H1 (cell line): Measurements from ENCODE around the gene BRD4. TPM values are rescaled to one million over a fixed set of nuclear protein-coding genes. Genes with fewer than 3 reads are reported as not detected.

Experiments
- CTCF ChIA-PET: fragments of 300-600 bp; sonication (Branson Sonifier 250); formaldehyde crosslinking; loops from one replicate; lab custom pipeline; 2021; ENCODE audit not compliant: partially characterized antibody; lab: Charles Lee
- POLR2A ChIA-PET: fragments of 300-600 bp; sonication (Branson Sonifier 250); formaldehyde crosslinking; loops from one replicate; lab custom pipeline; 2021; ENCODE audit warnings: inconsistent platforms; ENCODE audit not compliant: partially characterized antibody; lab: Charles Lee
- DNase-seq, 2 experiments: peaks; one replicate each; pipeline versions ENCODE4 v3.0.0 to v3.0.0-alpha.2; 2010 to 2022; ENCODE audit warnings: low spot score in 2 of 2, low read depth in 1 of 2, mixed read lengths in 1 of 2
- FAIRE-seq: peaks from 2 replicates; lab custom pipeline; 2011; peaks lifted over from hg19 to GRCh38; lab: Jason Lieb, UNC
- H2AFZ ChIP-seq: 2 replicates; pipeline ENCODE4 v1.8.1; 2012; ENCODE audit warnings: low read length, inconsistent platforms
- H2AK5ac ChIP-seq: 2 replicates; pipeline ENCODE4 v1.6.1; 2013; ENCODE audit warnings: low read depth, low read length
- H2BK120ac ChIP-seq: replicated peaks from 2 replicates; pipeline ENCODE3; 2013; ENCODE audit warnings: low read depth, low read length, inconsistent platforms
- H2BK12ac ChIP-seq: 2 replicates; pipeline ENCODE4 v1.6.1; 2013; ENCODE audit warnings: low read depth, low read length
- H2BK15ac ChIP-seq: 2 replicates; pipeline ENCODE4 v1.6.1; 2013; ENCODE audit warnings: low read length
- H2BK20ac ChIP-seq: 2 replicates; pipeline ENCODE4 v1.6.1; 2013; ENCODE audit warnings: low read length
- H2BK5ac ChIP-seq: 2 replicates; pipeline ENCODE4 v1.6.1; 2013; ENCODE audit warnings: low read depth, low read length
- H3K14ac ChIP-seq: 2 replicates; pipeline ENCODE4 v1.6.1; 2013; ENCODE audit warnings: inconsistent platforms; ENCODE audit not compliant: insufficient read length
- H3K18ac ChIP-seq: 2 replicates; pipeline ENCODE4 v1.6.1; 2013; ENCODE audit warnings: low read length; ENCODE audit errors: extremely low read depth
- H3K23ac ChIP-seq: 2 replicates; pipeline ENCODE4 v1.6.1; 2013; ENCODE audit warnings: inconsistent platforms; ENCODE audit not compliant: insufficient read length
- H3K23me2 ChIP-seq: 2 replicates; pipeline ENCODE4 v1.6.1; 2013; ENCODE audit warnings: low read depth, low read length
- H3K27ac ChIP-seq: 2 replicates; pipeline ENCODE4 v1.6.1; 2011; ENCODE audit warnings: low read depth, low read length, inconsistent platforms
- H3K27me3 ChIP-seq, 4 experiments: replicated peaks in 1 of 4; 1 replicate in 1 of 4; 2 replicates in 3 of 4; pipeline versions ENCODE4 v1.6.1 to v1.8.1; 2011 to 2013; ENCODE audit warnings: low read length in 3 of 4, mild to moderate bottlenecking in 3 of 4, inconsistent platforms in 2 of 4, mixed read lengths in 2 of 4, moderate library complexity in 1 of 4; ENCODE audit not compliant: control insufficient read depth in 3 of 4, insufficient read depth in 3 of 4; ENCODE audit errors: extremely low read depth in 1 of 4
- H3K36me3 ChIP-seq, 4 experiments: 2 replicates each; pipeline versions ENCODE4 v1.6.1 to v1.8.1; 2011 to 2013; ENCODE audit warnings: mild to moderate bottlenecking in 4 of 4, low read length in 3 of 4, moderate library complexity in 2 of 4, control low read depth in 1 of 4, inconsistent platforms in 1 of 4; ENCODE audit not compliant: insufficient read depth in 4 of 4, control insufficient read depth in 2 of 4
- H3K4ac ChIP-seq: replicated peaks from 2 replicates; pipeline ENCODE3; 2013; ENCODE audit warnings: low read length, low read depth, mixed read lengths, inconsistent platforms; ENCODE audit not compliant: insufficient read length
- H3K4me1 ChIP-seq, 4 experiments: replicated peaks in 1 of 4; 1 replicate in 1 of 4; 2 replicates in 3 of 4; pipeline versions ENCODE4 v1.6.1 to v1.8.1; 2011 to 2013; ENCODE audit warnings: low read length in 3 of 4, inconsistent platforms in 2 of 4, mixed read lengths in 1 of 4; ENCODE audit not compliant: insufficient read depth in 4 of 4, control insufficient read depth in 3 of 4
- H3K4me2 ChIP-seq, 2 experiments: 2 replicates each; pipeline versions ENCODE4 v1.6.1 to v1.8.1; 2011 to 2013; ENCODE audit warnings: low read depth in 2 of 2, low read length in 2 of 2, control low read depth in 1 of 2, inconsistent platforms in 1 of 2, mild to moderate bottlenecking in 1 of 2; ENCODE audit not compliant: insufficient read depth in 1 of 2
- H3K4me3 ChIP-seq, 4 experiments: fragments of 200-600, 300-600 bp in 1 of 4; sonication (generic), shearing (Covaris generic), sonication (Bioruptor Twin) in 1 of 4; 2 replicates each; pipeline versions ENCODE4 v1.5.1 to v1.8.1; 2011 to 2016; ENCODE audit warnings: low read length in 4 of 4, low read depth in 3 of 4, control low read depth in 2 of 4, inconsistent platforms in 2 of 4, mild to moderate bottlenecking in 2 of 4, mixed read lengths in 1 of 4, moderate library complexity in 1 of 4; ENCODE audit not compliant: insufficient read depth in 2 of 4; ENCODE audit errors: extremely low read depth in 1 of 4
- H3K56ac ChIP-seq: replicated peaks from 2 replicates; pipeline ENCODE3; 2013; ENCODE audit warnings: low read depth, mild to moderate bottlenecking, mixed read lengths, low read length, inconsistent platforms; ENCODE audit not compliant: insufficient read length
- H3K79me1 ChIP-seq: 2 replicates; pipeline ENCODE4 v1.6.1; 2013; ENCODE audit warnings: low read depth, low read length, control low read depth
- H3K79me2 ChIP-seq, 2 experiments: 2 replicates each; pipeline versions ENCODE4 v1.6.1 to v1.8.1; 2012 to 2013; ENCODE audit warnings: low read length in 2 of 2, mild to moderate bottlenecking in 2 of 2, inconsistent platforms in 1 of 2; ENCODE audit not compliant: insufficient read depth in 2 of 2, control insufficient read depth in 1 of 2
- H3K9ac ChIP-seq, 4 experiments: replicated peaks in 1 of 4; 1 replicate in 1 of 4; 2 replicates in 3 of 4; pipeline versions ENCODE4 v1.6.1 to v1.8.1; 2011 to 2013; ENCODE audit warnings: low read depth in 3 of 4, low read length in 3 of 4, control low read depth in 2 of 4, mild to moderate bottlenecking in 2 of 4, moderate library complexity in 2 of 4, inconsistent platforms in 1 of 4; ENCODE audit errors: extremely low read depth in 1 of 4
- H3K9me3 ChIP-seq, 2 experiments: 2 replicates each; pipeline versions ENCODE4 v1.6.1 to v1.8.1; 2012 to 2013; ENCODE audit warnings: mild to moderate bottlenecking in 2 of 2, moderate library complexity in 2 of 2, control low read depth in 1 of 2, inconsistent platforms in 1 of 2, low read depth in 1 of 2, low read length in 1 of 2, mixed read lengths in 1 of 2; ENCODE audit not compliant: insufficient read depth in 2 of 2
- H4K20me1 ChIP-seq, 2 experiments: replicated peaks in 1 of 2; 2 replicates each; pipeline versions ENCODE3 to v1.8.1; 2011 to 2013; ENCODE audit warnings: inconsistent platforms in 2 of 2, low read length in 2 of 2, mild to moderate bottlenecking in 1 of 2; ENCODE audit not compliant: insufficient read depth in 2 of 2, control insufficient read depth in 1 of 2
- H4K5ac ChIP-seq: 2 replicates; pipeline ENCODE4 v1.6.1; 2013; ENCODE audit warnings: low read length, low read depth, mixed read lengths, inconsistent platforms; ENCODE audit not compliant: insufficient read length
- H4K8ac ChIP-seq: 2 replicates; pipeline ENCODE4 v1.8.0; 2013; ENCODE audit warnings: mild to moderate bottlenecking, moderate library complexity, low read length, inconsistent platforms; ENCODE audit not compliant: insufficient read depth; ENCODE audit errors: extremely low read depth
- H4K91ac ChIP-seq: replicated peaks from 2 replicates; pipeline ENCODE3; 2013; ENCODE audit warnings: low read length, mixed read lengths, inconsistent platforms; ENCODE audit not compliant: insufficient read length
- BACH1 ChIP-seq: IDR thresholded peaks from 2 replicates; pipeline ENCODE4 v1.6.1; 2012; ENCODE audit warnings: low read length, improper control_type of control experiment
- CHD1 ChIP-seq: IDR thresholded peaks from 2 replicates; pipeline ENCODE4 v1.6.1; 2012; ENCODE audit warnings: low read depth, low read length, improper control_type of control experiment
- CREB1 ChIP-seq: IDR thresholded peaks from 2 replicates; pipeline ENCODE4 v1.6.1; 2012; ENCODE audit warnings: inconsistent platforms
- CTCF ChIP-seq, 3 experiments: IDR thresholded peaks; 1 replicate in 2 of 3; 2 replicates in 1 of 3; pipeline versions ENCODE4 v1.5.1 to v1.6.1; 2011; ENCODE audit warnings: low read length in 3 of 3, mild to moderate bottlenecking in 3 of 3, inconsistent platforms in 2 of 3, low read depth in 1 of 3, moderate library complexity in 1 of 3; ENCODE audit not compliant: insufficient read depth in 1 of 3; ENCODE audit errors: control extremely low read depth in 1 of 3
- EGR1 ChIP-seq: IDR thresholded peaks from 2 replicates; pipeline ENCODE4 v1.6.1; 2011; ENCODE audit warnings: low read depth, low read length, borderline replicate concordance
- GABPA ChIP-seq: IDR thresholded peaks from 2 replicates; pipeline ENCODE4 v1.6.1; 2011; ENCODE audit warnings: mild to moderate bottlenecking, low read length, moderate library complexity, borderline replicate concordance; ENCODE audit not compliant: insufficient read depth
- POU5F1 ChIP-seq: IDR thresholded peaks from 2 replicates; pipeline ENCODE4 v1.6.1; 2011; ENCODE audit warnings: low read depth, mild to moderate bottlenecking, low read length, moderate library complexity
- TAF7 ChIP-seq: optimal IDR thresholded peaks from 2 replicates; pipeline ENCODE3; 2011; ENCODE audit warnings: low read depth, mild to moderate bottlenecking, inconsistent platforms, low read length, moderate library complexity, borderline replicate concordance
- TBP ChIP-seq: IDR thresholded peaks from 2 replicates; pipeline ENCODE4 v1.6.1; 2011; ENCODE audit warnings: low read depth, low read length, improper control_type of control experiment
- YY1 ChIP-seq: IDR thresholded peaks from 2 replicates; pipeline ENCODE4 v1.6.1; 2011; ENCODE audit warnings: low read depth, mild to moderate bottlenecking, low read length
- ZNF274 ChIP-seq: IDR thresholded peaks from 2 replicates; pipeline ENCODE4 v1.7.0; 2012; ENCODE audit warnings: low read length, borderline replicate concordance; ENCODE audit errors: extremely low read depth
- WGBS, 2 experiments: shearing (Covaris generic) in 1 of 2; methylation state at CpG; one replicate each; pipeline versions ENCODE4 v1.1.6 to v1.1.7; 2013 to 2015; ENCODE audit warnings: low lambda C conversion rate in 2 of 2, mixed read lengths in 2 of 2, inconsistent platforms in 1 of 2, low coverage in 1 of 2, missing lambda C conversion rate in 1 of 2; ENCODE audit not compliant: insufficient replicate concordance in 2 of 2, insufficient coverage in 1 of 2, insufficient read length in 1 of 2; ENCODE audit errors: extremely low coverage in 1 of 2, missing lambda C conversion rate in 1 of 2; 5-methylcytosine and 5-hydroxymethylcytosine counted together
- polyA plus RNA-seq, 7 experiments: library from polyadenylated mRNA; depleted of rRNA in 3 of 7; stranded (reverse) in 5 of 7; unstranded in 2 of 7; fragments of >200 nt in 5 of 7; fragments of 200-250 nt in 2 of 7; gene quantifications; 1 replicate in 5 of 7; 2 replicates in 1 of 7; 4 replicates in 1 of 7; pipeline versions ENCODE4 v1.2.1 to v1.2.3, GENCODE V29; 2011 to 2013; ENCODE audit warnings: missing spikeins in 2 of 7, mixed read lengths in 2 of 7
- total RNA-seq: library from RNA; stranded (reverse); fragmentation: NEBNext Ultra II Directional; extraction: Animal tissue kit (Norgen Biotek cat#: 25700); gene quantifications from 2 replicates; pipeline ENCODE4 v1.2.1, GENCODE V29; 2021

The BRD4 gene
- total and polyA plus RNA-seq, 2 of the 8 experiments (the other 6 are each of a cell fraction or from before 2014, with no cell fraction given), result 14.1 to 146 TPM

- H3K18ac ChIP-seq, result no peak overlapping the region
- ChIA-PET POLR2A (interaction anchor here (0.9 to 1.7 kb wide), 3 partner anchors 11 to 65 kb away, joined by 3 to 6 read pairs (median 3); no protein-coding TSS in a partner anchor), CTCF (interaction anchor here (0.5 to 6.5 kb wide), 8 partner anchors 9 to 165 kb away, joined by 3 to 81 read pairs (median 6); no protein-coding TSS in a partner anchor)
- H3K23ac ChIP-seq, result no peak overlapping the region
- H3K4me3 ChIP-seq, result no peak overlapping the region
- H3K27me3 ChIP-seq, result no peaks in the 10 kb centered on the region
- H3K36me3 ChIP-seq, result peaks cover 43 to 66% (median 58%) of the 10 kb centered on the region in 4 experiments
- no peak overlapping the region for H4K8ac ChIP-seq
- H3K4me1 ChIP-seq, result peaks cover 0 to 15% (median 4%) of the 10 kb centered on the region in 4 experiments; a peak in 5 of 7 replicates
- peaks cover 8% of the 10 kb centered on the region for H3K79me1 ChIP-seq
- no peak overlapping the region for H2BK15ac ChIP-seq
- H4K20me1 ChIP-seq, result peaks cover 36 to 44% of the 10 kb centered on the region in 2 experiments
- no peak overlapping the region for H2AFZ ChIP-seq
- FAIRE-seq, result no peak
- H3K4me2 ChIP-seq, result no peak overlapping the region
- no peak overlapping the region for H3K56ac ChIP-seq
- no peak overlapping the region for H2BK12ac ChIP-seq
- DNase-seq, result no peak
- no peak overlapping the region for H3K14ac ChIP-seq
- H2BK20ac ChIP-seq, result no peak overlapping the region
- 88% methylated on average over 10 of the region's 10 CpGs; no CpG with 5 or more reads in 1 of the 2 experiments for WGBS, 2 experiments
- H2AK5ac ChIP-seq, result no peak overlapping the region
- H3K27ac ChIP-seq, result no peak overlapping the region
- no peak overlapping the region for H4K91ac ChIP-seq
- no peaks in the 10 kb centered on the region for H3K9me3 ChIP-seq
- no peak overlapping the region; a peak in 1 of 7 replicates for H3K9ac ChIP-seq
- no peak overlapping the region for H4K5ac ChIP-seq
- no peak overlapping the region for H3K4ac ChIP-seq
- H2BK120ac ChIP-seq, result no peak overlapping the region
- H2BK5ac ChIP-seq, result no peak overlapping the region
- H3K23me2 ChIP-seq, result no peaks in the 10 kb centered on the region
- peaks cover 0 to 11% of the 10 kb centered on the region in 2 experiments; a peak in 2 of 4 replicates for H3K79me2 ChIP-seq
- TF ChIP-seq CREB1 (no peak), POU5F1 (no peak), GABPA (no peak), TBP (no peak), CHD1 (no peak), BACH1 (no peak), EGR1 (no peak), TAF7 (no peak), CTCF (IDR thresholded peaks at IDR 0.05; ENCODE audit: control extremely low read depth in 1 of 3, insufficient read depth in 1 of 3, low read depth in 1 of 3, low read length in 3 of 3) (no peak), ZNF274 (no peak), YY1 (no peak)
Measured at GRCh38 chr19:15254547-15254946, 77.8 kb downstream of the BRD4 start.
